Measurements from ENCODE around the gene TMEM88. TPM values are rescaled to one million over a fixed set of nuclear protein-coding genes. Genes with fewer than 3 reads are reported as not detected.

Gene TMEM88
- total RNA-seq, 2 donors from 2014 or later: 16.8 to 26.8 TPM

DNA sequence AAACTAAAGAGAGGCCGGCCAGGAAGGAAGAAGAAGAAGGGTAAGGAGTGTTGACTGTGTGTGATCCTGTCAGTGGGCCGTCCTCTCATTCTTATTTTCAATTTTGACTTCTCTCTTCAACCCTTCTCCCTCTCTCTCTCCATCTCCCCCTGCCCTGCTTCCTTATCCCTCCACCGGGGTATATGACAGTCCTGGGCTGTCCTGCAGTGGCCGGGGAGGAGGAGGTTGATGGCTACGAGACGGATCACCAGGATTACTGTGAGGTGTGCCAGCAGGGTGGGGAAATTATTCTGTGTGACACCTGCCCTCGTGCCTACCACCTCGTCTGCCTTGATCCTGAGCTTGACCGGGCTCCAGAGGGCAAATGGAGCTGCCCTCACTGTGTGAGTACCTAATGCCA is 39.4 kb downstream of the TMEM88 start:
- Histone ChIP-seq H3K4me1 (ENCODE audit: control insufficient read depth, insufficient read depth, low read length) (peaks cover 6% of the 10 kb centered on the region), H3K4me3 (ENCODE audit: low read length) (no peak overlapping the region), H3K27me3 (ENCODE audit: control insufficient read depth, insufficient read depth, low read length, poor library complexity, severe bottlenecking) (no peaks in the 10 kb centered on the region), H3K9me3 (ENCODE audit: control insufficient read depth, low read length) (no peaks in the 10 kb centered on the region), H3K36me3 (ENCODE audit: control insufficient read depth, insufficient read depth, low read length) (peaks cover 56% of the 10 kb centered on the region), H3K9ac (ENCODE audit: extremely low read depth, low read length, poor library complexity, severe bottlenecking) (no peak overlapping the region), H3K27ac (ENCODE audit: low read depth, low read length) (no peak overlapping the region)
- 95 to 98% methylated on average over 5 to 7 of the region's 9 CpGs for WGBS, 2 experiments (ENCODE audit: insufficient coverage in 1 of 2, insufficient read length in 1 of 2)
- TF ChIP-seq CTCF (conservative IDR thresholded peaks at IDR 0.05): no peak
- no peaks in the 10 kb centered on the region for H3K9me3 Mint-ChIP-seq
- peaks cover 68% of the 10 kb centered on the region for H3K36me3 Mint-ChIP-seq (ENCODE audit: low read depth)
- no peak overlapping the region for H3K27ac Mint-ChIP-seq
- peaks cover 6% of the 10 kb centered on the region for H3K4me1 Mint-ChIP-seq
- no peak overlapping the region for H3K4me3 Mint-ChIP-seq
- peak; percentile 22 for DNase-seq
- no peaks in the 10 kb centered on the region for H3K27me3 Mint-ChIP-seq (ENCODE audit: insufficient read depth)

- Histone ChIP-seq H3K9ac (ENCODE audit: extremely low read depth, low read length, poor library complexity, severe bottlenecking) (no peak overlapping the region), H3K9me3 (ENCODE audit: control insufficient read depth, low read length) (no peaks in the 10 kb centered on the region), H3K36me3 (ENCODE audit: control insufficient read depth, insufficient read depth, low read length) (peaks cover 58% of the 10 kb centered on the region), H3K27me3 (ENCODE audit: control insufficient read depth, insufficient read depth, low read length, poor library complexity, severe bottlenecking) (no peaks in the 10 kb centered on the region), H3K4me3 (ENCODE audit: low read length) (no peak overlapping the region), H3K4me1 (ENCODE audit: control insufficient read depth, insufficient read depth, low read length) (peaks cover 6% of the 10 kb centered on the region), H3K27ac (ENCODE audit: low read depth, low read length) (no peak overlapping the region)
- WGBS, 2 experiments (ENCODE audit: insufficient coverage in 1 of 2, insufficient read length in 1 of 2): 94 to 95% methylated on average over 4 to 8 of the region's 8 CpGs
- Mint-ChIP-seq H3K27ac (no peak overlapping the region), H3K27me3 (ENCODE audit: insufficient read depth) (no peaks in the 10 kb centered on the region), H3K4me1 (peaks cover 3% of the 10 kb centered on the region), H3K4me3 (no peak overlapping the region), H3K36me3 (ENCODE audit: low read depth) (peaks cover 74% of the 10 kb centered on the region), H3K9me3 (no peaks in the 10 kb centered on the region)
- DNase-seq: peak; percentile 20
- TF ChIP-seq CTCF (conservative IDR thresholded peaks at IDR 0.05): no peak
Measured at GRCh38 chr17:7894866-7895265, 40.0 kb downstream of the TMEM88 start.

- Histone ChIP-seq H3K27ac (ENCODE audit: low read depth, low read length) (no peak overlapping the region), H3K9me3 (ENCODE audit: control insufficient read depth, low read length) (no peaks in the 10 kb centered on the region), H3K9ac (ENCODE audit: extremely low read depth, low read length, poor library complexity, severe bottlenecking) (no peak overlapping the region), H3K4me1 (ENCODE audit: control insufficient read depth, insufficient read depth, low read length) (peaks cover 6% of the 10 kb centered on the region), H3K36me3 (ENCODE audit: control insufficient read depth, insufficient read depth, low read length) (peaks cover 58% of the 10 kb centered on the region), H3K4me3 (ENCODE audit: low read length) (no peak overlapping the region), H3K27me3 (ENCODE audit: control insufficient read depth, insufficient read depth, low read length, poor library complexity, severe bottlenecking) (no peaks in the 10 kb centered on the region)
- WGBS, 2 experiments (ENCODE audit: insufficient coverage in 1 of 2, insufficient read length in 1 of 2): 94 to 97% methylated on average over 13 of the region's 13 CpGs
- no peak for TF ChIP-seq CTCF (conservative IDR thresholded peaks at IDR 0.05)
- peak; percentile 28 for DNase-seq
- Mint-ChIP-seq H3K4me3 (no peak overlapping the region), H3K4me1 (peaks cover 3% of the 10 kb centered on the region), H3K36me3 (ENCODE audit: low read depth) (peaks cover 75% of the 10 kb centered on the region), H3K9me3 (no peaks in the 10 kb centered on the region), H3K27ac (no peak overlapping the region), H3K27me3 (ENCODE audit: insufficient read depth) (no peaks in the 10 kb centered on the region)
Measured at GRCh38 chr17:7897090-7897489, 42.2 kb downstream of the TMEM88 start.
